ENCODE measurements around the gene PROP1.

PROP1 gene

DNA sequence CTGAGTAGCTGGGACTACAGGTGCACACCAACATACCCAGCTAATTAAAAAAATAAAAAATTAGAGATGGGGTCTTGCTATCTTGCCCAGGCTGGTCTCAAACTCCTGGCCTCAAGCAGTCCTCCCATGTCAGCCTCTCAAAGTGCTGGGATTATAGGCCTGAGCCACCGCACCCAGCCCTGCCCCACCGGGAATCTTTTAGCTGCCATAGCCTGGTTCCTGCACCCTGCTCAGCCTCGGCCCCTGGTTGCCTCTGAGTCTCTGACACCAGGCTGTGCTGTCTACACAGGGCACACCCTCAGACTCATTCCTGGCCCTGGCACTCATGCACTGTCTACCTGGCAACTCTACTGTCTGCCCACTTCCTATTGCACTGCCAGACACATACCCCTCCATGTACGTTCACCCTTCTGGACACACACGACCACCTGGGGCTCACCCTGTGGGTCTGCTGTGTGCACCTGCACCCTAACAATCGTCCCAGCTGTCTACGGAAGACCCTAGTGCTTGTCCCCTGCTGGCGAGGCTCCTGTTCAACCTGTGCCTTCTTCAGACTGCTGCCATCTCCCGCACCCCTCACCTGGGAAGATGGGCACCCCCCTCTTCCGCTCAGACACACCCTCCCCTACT, 1.4 kb downstream of the PROP1 start:
- H3K27ac ChIP-seq (ENCODE audit: low read depth, low read length) = no peak overlapping the region
- no peaks in the 10 kb centered on the region for H3K4me1 ChIP-seq (ENCODE audit: insufficient read depth, low read length)
- no peaks in the 10 kb centered on the region for H3K36me3 ChIP-seq (ENCODE audit: insufficient read depth, low read length)
- H3K27me3 ChIP-seq (ENCODE audit: control insufficient read depth in 1 of 2, insufficient read depth in 2 of 2, low read length in 2 of 2) = peaks cover 0 to 11% of the 10 kb centered on the region in 2 donors
- no peak overlapping the region for H3K4me3 ChIP-seq (ENCODE audit: low read depth in 1 of 2, low read length in 2 of 2)
- no peaks in the 10 kb centered on the region for H3K9me3 ChIP-seq (ENCODE audit: low read length)
- no peak overlapping the region for H3K9ac ChIP-seq (ENCODE audit: low read length)

DNA sequence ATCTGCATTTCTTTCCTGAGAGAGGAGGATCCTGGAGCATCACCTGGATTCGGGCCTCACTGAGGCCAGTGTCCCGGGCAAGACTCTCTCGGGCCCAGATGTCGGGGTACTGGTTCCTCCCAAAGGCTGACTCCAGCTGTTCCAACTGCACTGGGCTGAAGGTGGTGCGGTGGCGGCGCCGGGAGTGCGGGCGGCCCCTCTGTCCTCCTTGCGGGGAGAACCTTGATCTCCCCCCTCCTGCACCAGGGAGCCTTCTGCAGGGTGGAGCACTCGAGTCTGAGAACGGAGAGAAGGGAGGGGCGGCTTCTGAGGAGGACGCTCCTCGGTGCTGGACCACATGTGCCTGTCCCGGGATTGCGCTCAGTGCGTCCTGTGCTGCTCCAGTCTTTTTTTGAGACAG, 2.0 kb downstream of the PROP1 start:
- H3K27me3 ChIP-seq (ENCODE audit: control insufficient read depth in 1 of 2, insufficient read depth in 2 of 2, low read length in 2 of 2) = peaks cover 0 to 11% of the 10 kb centered on the region in 2 donors

DNA sequence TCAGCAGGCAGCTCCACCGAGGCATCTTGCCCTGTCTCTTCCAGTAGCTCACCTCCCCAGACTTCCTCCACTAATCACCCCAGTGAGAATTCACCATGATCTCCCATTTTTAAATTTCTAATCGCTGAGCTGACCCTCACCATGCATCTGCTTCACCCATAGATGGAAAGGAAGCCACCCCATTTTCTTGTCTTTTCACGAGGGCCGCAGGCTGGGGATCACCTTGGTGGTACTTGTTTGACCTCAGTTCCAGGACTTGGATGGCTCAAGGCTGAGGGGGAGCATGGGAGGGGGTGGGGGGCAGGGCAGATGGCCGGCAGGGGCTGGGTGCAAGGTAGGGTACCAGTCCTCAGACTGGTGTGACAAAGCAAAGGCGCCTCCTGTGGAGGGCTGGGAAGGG, 3.6 kb downstream of the PROP1 start:
- no peak overlapping the region for H3K9ac ChIP-seq (ENCODE audit: low read length)
- no peaks in the 10 kb centered on the region for H3K9me3 ChIP-seq (ENCODE audit: low read length)
- no peaks in the 10 kb centered on the region for H3K36me3 ChIP-seq (ENCODE audit: insufficient read depth, low read length)
- H3K4me1 ChIP-seq (ENCODE audit: insufficient read depth, low read length) = no peaks in the 10 kb centered on the region
- no peak overlapping the region for H3K27ac ChIP-seq (ENCODE audit: low read depth, low read length)
- H3K27me3 ChIP-seq (ENCODE audit: control insufficient read depth in 1 of 2, insufficient read depth in 2 of 2, low read length in 2 of 2) = peaks cover 0 to 9% of the 10 kb centered on the region in 2 donors
- H3K4me3 ChIP-seq (ENCODE audit: low read depth in 1 of 2, low read length in 2 of 2) = no peak overlapping the region

More for the DNA sequence above, 2.0 kb downstream of the PROP1 start:
- H3K36me3 ChIP-seq (ENCODE audit: insufficient read depth, low read length) = no peaks in the 10 kb centered on the region
- H3K4me3 ChIP-seq (ENCODE audit: low read depth in 1 of 2, low read length in 2 of 2) = no peak overlapping the region
- no peaks in the 10 kb centered on the region for H3K9me3 ChIP-seq (ENCODE audit: low read length)
- H3K9ac ChIP-seq (ENCODE audit: low read length) = no peak overlapping the region
- no peaks in the 10 kb centered on the region for H3K4me1 ChIP-seq (ENCODE audit: insufficient read depth, low read length)
- no peak overlapping the region for H3K27ac ChIP-seq (ENCODE audit: low read depth, low read length)

DNA sequence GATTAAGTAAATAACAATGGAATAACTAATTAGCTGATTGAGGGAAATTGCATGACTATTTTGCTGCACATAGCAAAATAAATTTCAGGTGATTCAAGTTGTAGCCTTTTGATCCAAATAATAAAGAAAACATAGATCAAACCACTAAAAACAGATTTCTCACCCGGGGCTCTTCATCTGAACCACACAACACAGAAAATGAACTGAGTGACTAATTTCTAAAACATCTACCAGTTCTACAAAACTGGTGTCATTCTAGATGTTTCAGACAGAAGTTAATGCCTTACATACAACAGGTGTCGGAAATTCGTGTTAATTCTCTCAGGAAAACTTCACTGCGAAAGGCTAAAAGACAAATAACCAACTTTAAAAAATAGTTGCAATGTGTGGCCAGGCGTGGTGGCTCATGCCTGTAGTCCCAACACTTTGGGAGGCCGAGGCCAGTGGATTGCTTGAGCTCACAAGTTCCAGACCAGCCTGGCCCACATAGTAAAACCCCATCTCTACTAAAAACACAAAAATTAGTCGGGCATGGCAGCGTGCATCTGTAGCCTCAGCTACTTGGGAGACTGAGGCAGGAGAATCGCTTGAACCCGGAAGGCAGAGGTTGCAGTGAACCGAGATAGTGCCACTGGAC, 6.9 kb downstream of the PROP1 start:
- Histone ChIP-seq H3K4me3 (ENCODE audit: low read depth in 1 of 2, low read length in 2 of 2) (no peak overlapping the region), H3K9me3 (ENCODE audit: low read length) (no peaks in the 10 kb centered on the region), H3K9ac (ENCODE audit: low read length) (no peak overlapping the region), H3K27me3 (ENCODE audit: control insufficient read depth in 1 of 2, insufficient read depth in 2 of 2, low read length in 2 of 2) (peaks cover 0 to 7% of the 10 kb centered on the region in 2 donors), H3K36me3 (ENCODE audit: insufficient read depth, low read length) (no peaks in the 10 kb centered on the region), H3K27ac (ENCODE audit: low read depth, low read length) (no peak overlapping the region), H3K4me1 (ENCODE audit: insufficient read depth, low read length) (no peaks in the 10 kb centered on the region)

DNA sequence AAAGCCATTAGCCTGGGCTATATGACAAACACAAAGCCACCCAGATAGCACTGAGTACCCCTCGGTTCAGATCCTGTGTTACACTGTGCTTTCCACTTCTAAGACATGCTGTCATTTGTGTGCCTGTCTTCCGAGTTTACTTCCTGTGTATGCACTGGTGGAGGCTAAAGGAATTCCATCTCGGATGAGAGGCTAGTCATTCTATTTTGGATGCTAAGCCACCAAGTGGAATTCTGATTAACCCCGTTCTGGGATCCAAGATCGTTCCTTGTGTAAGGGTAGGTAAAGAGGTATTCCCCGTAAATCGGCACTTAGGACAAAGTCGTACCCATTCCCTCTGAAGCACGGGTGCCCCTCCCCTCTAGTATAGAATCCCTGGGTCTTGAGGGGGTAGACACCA, 8.7 kb downstream of the PROP1 start:
- H3K9ac ChIP-seq (ENCODE audit: low read length) = no peak overlapping the region
- H3K4me1 ChIP-seq (ENCODE audit: insufficient read depth, low read length) = no peaks in the 10 kb centered on the region
- H3K9me3 ChIP-seq (ENCODE audit: low read length) = no peaks in the 10 kb centered on the region
- no peak overlapping the region for H3K4me3 ChIP-seq (ENCODE audit: low read depth in 1 of 2, low read length in 2 of 2)
- no peaks in the 10 kb centered on the region for H3K36me3 ChIP-seq (ENCODE audit: insufficient read depth, low read length)
- no peak overlapping the region for H3K27ac ChIP-seq (ENCODE audit: low read depth, low read length)
- peaks cover 10 to 25% of the 10 kb centered on the region in 2 donors for H3K27me3 ChIP-seq (ENCODE audit: control insufficient read depth in 1 of 2, insufficient read depth in 2 of 2, low read length in 2 of 2)

- Histone ChIP-seq H3K4me1 (ENCODE audit: insufficient read depth, low read length) (no peaks in the 10 kb centered on the region), H3K4me3 (ENCODE audit: low read depth in 1 of 2, low read length in 2 of 2) (no peak overlapping the region), H3K27me3 (ENCODE audit: control insufficient read depth in 1 of 2, insufficient read depth in 2 of 2, low read length in 2 of 2) (peaks cover 13 to 43% of the 10 kb centered on the region in 2 donors), H3K9ac (ENCODE audit: low read length) (no peak overlapping the region), H3K36me3 (ENCODE audit: insufficient read depth, low read length) (no peaks in the 10 kb centered on the region), H3K9me3 (ENCODE audit: low read length) (no peaks in the 10 kb centered on the region), H3K27ac (ENCODE audit: low read depth, low read length) (no peak overlapping the region)
Measured at GRCh38 chr5:177985430-177986040, 10.5 kb downstream of the PROP1 start.

GRCh38 chr5:177984584-177985206, 11.3 kb downstream of the PROP1 start:
- H3K9ac ChIP-seq (ENCODE audit: low read length) = no peak overlapping the region

GRCh38 chr5:177983763-177984583, 12.1 kb downstream of the PROP1 start:
- H3K4me3 ChIP-seq (ENCODE audit: low read depth in 1 of 2, low read length in 2 of 2) = no peak overlapping the region
- no peak overlapping the region for H3K9ac ChIP-seq (ENCODE audit: low read length)
- H3K9me3 ChIP-seq (ENCODE audit: low read length) = no peaks in the 10 kb centered on the region
- no peak overlapping the region for H3K27ac ChIP-seq (ENCODE audit: low read depth, low read length)
- H3K36me3 ChIP-seq (ENCODE audit: insufficient read depth, low read length) = no peaks in the 10 kb centered on the region
- H3K4me1 ChIP-seq (ENCODE audit: insufficient read depth, low read length) = no peaks in the 10 kb centered on the region
- peaks cover 13 to 43% of the 10 kb centered on the region in 2 donors for H3K27me3 ChIP-seq (ENCODE audit: control insufficient read depth in 1 of 2, insufficient read depth in 2 of 2, low read length in 2 of 2)

More at GRCh38 chr5:177984584-177985206, 11.3 kb downstream of the PROP1 start:
- Histone ChIP-seq H3K4me1 (ENCODE audit: insufficient read depth, low read length) (no peaks in the 10 kb centered on the region), H3K27ac (ENCODE audit: low read depth, low read length) (no peak overlapping the region), H3K27me3 (ENCODE audit: control insufficient read depth in 1 of 2, insufficient read depth in 2 of 2, low read length in 2 of 2) (peaks cover 13 to 43% of the 10 kb centered on the region in 2 donors), H3K4me3 (ENCODE audit: low read depth in 1 of 2, low read length in 2 of 2) (no peak overlapping the region), H3K9me3 (ENCODE audit: low read length) (no peaks in the 10 kb centered on the region), H3K36me3 (ENCODE audit: insufficient read depth, low read length) (no peaks in the 10 kb centered on the region)

- peaks cover 13 to 43% of the 10 kb centered on the region in 2 donors for H3K27me3 ChIP-seq (ENCODE audit: control insufficient read depth in 1 of 2, insufficient read depth in 2 of 2, low read length in 2 of 2)
- no peaks in the 10 kb centered on the region for H3K4me1 ChIP-seq (ENCODE audit: insufficient read depth, low read length)
- H3K9ac ChIP-seq (ENCODE audit: low read length) = no peak overlapping the region
- no peaks in the 10 kb centered on the region for H3K9me3 ChIP-seq (ENCODE audit: low read length)
- H3K36me3 ChIP-seq (ENCODE audit: insufficient read depth, low read length) = no peaks in the 10 kb centered on the region
- no peak overlapping the region for H3K4me3 ChIP-seq (ENCODE audit: low read depth in 1 of 2, low read length in 2 of 2)
- H3K27ac ChIP-seq (ENCODE audit: low read depth, low read length) = no peak overlapping the region
Measured at GRCh38 chr5:177982956-177983355, 13.1 kb downstream of the PROP1 start.

DNA sequence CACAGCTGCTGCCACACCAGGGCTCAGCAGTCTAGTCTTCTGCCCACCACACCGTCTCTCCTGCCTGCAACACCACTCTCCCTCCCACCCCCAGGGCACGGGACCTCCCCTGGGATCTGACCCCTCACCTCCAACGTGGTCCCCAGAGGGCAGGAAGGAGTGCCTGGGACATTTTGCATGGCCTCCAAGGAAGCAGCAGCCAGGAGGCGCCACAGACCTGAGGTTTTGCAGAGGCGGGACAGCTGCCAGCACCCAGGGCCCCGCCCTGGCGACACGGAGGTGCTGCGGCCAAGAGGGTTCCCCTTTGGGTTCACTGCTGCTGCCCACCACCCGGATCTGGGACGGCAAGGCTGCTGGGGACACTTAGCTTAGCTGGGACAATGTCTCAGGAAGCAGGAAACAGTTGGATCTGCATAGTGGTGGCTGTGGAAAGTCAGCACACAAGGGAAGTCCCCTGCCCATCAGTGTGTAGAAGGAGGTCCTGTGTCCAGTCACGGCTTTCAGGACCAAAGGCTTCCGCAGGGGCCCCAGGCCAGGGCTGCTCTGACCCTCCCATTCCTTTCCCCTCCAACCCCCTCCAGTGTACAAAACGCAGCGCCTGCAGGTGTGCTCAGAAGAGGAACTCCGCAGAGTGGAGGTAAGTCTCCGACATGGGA, 13.8 kb downstream of the PROP1 start:
- Histone ChIP-seq H3K9ac (ENCODE audit: low read length) (no peak overlapping the region), H3K27me3 (ENCODE audit: control insufficient read depth in 1 of 2, insufficient read depth in 2 of 2, low read length in 2 of 2) (peaks cover 13 to 43% of the 10 kb centered on the region in 2 donors)

More for the DNA sequence above, 13.8 kb downstream of the PROP1 start:
- H3K4me3 ChIP-seq (ENCODE audit: low read depth in 1 of 2, low read length in 2 of 2) = no peak overlapping the region
- no peaks in the 10 kb centered on the region for H3K36me3 ChIP-seq (ENCODE audit: insufficient read depth, low read length)
- H3K27ac ChIP-seq (ENCODE audit: low read depth, low read length) = no peak overlapping the region
- H3K9me3 ChIP-seq (ENCODE audit: low read length) = no peaks in the 10 kb centered on the region
- H3K4me1 ChIP-seq (ENCODE audit: insufficient read depth, low read length) = no peaks in the 10 kb centered on the region

Measured in muscle layer of colon (tissue), 2 donors.